Amygdala (tissue), 56 donors: Measurements from ENCODE around the gene CERS4.
"Not testable (repeated sequence)": the region's sequence is repeated elsewhere in the genome, so short reads cannot be mapped to it uniquely, and the experiment has no call there.

Source experiments
- DNase-seq, 56 donors: peaks; one replicate each; lab custom pipeline; 2025; lab: John Stamatoyannopoulos, UW

The CERS4 gene

DNA sequence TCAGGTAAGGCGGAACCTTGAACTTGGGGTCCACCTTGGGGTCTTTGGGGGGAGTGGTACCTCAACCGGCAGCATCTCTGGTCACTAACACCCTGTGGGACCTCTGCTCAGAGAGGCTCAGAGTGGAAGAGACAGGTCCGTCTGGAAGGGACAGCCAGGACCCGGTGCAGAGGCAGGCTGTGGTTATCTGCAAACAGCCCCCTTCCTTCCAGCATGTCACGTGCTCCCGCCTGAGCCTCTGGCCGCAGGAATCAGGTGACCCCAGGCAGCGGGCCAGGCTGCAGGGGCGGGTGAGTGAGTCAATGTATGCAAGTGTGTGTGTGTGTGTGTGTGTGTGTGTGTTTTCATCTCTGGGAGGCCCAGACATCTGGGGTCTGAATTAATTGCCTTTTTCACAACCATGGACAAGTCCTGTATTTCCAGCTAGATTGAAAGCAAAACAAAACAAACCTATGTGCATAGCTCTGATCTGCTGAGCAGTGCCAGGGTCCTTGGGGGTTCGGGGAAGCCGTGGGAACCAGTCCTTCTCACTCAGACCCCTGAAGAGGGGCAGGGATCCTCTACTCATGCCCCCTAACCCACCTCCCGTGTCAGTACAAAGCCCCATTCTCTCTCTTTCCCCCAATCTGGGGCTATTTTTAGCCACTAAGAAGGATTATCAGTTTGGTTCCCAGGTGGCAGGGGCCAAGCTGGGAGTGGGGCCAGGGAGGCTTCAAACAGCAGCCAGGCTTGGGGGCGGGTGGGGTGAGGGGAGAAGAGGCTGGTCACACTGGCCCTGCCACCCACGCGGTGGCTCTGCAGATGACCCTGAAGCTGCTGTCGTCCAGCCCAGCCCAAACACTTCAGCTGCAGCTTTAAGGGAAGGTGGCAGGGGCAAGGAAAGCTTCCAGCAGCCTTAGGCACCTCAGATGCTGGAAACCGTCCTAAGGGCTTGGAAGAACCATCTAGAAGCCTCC is 31.4 kb downstream of the CERS4 start:
- DNase-seq, result peak in 55 of 56 donors; percentile 19 to 93 (median 72)

DNA sequence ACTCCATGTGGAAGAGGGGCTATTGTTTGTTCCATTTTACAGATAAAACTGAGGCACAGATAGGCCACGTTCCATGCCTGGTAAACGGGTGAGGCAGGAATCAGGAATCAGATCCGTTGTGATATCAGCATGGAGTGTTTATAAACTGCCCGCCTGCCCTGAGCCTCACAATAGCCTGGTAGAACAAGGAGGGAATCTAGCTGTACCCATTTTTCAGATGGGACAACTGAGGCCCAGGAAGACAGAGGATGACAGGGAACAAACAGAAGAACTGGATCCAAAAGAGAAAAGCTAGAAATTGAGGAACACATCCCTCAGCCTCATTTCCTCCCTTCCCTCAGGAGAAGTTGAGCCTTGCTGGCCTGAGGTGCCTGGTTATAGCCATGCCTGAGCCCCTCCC is 32.5 kb downstream of the CERS4 start:
- no peak for DNase-seq

DNA sequence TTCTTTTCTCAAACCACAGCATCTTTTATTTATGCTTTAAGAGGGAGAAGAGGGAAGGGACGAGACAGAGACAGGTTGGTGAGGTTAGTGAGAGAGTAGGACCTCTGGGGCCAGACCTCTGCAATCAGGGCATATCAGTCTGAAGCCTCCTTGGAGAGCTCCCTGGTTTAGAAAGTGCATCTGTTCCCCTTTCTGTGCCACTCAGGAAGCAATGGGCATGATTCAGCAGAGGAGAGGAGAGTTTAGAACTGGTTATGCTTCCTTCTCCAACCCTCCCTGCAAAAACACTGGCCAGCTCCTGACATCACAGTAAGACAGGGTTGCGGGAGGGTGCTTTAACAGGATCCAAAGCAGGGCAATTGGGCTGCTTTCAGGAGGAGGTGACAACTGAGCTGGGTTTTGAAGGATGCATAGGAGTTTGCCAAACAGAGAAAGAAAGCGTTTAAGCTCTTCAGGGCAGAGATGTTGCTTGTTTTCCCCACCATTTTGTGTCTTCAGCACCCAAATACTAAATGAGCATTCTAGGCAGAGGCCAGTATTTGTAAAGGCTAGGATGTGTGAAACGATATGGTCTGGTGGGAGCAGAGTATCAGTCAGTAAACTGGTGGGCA is 33.1 kb downstream of the CERS4 start:
- DNase-seq, result no peak

- no peak for DNase-seq
Measured at GRCh38 chr19:8243146-8243545, 34.0 kb downstream of the CERS4 start.

- no peak for DNase-seq
Measured at GRCh38 chr19:8244442-8244841, 35.3 kb downstream of the CERS4 start.

GRCh38 chr19:8245869-8246835 is 37.0 kb downstream of the CERS4 start:
- no peak for DNase-seq

DNA sequence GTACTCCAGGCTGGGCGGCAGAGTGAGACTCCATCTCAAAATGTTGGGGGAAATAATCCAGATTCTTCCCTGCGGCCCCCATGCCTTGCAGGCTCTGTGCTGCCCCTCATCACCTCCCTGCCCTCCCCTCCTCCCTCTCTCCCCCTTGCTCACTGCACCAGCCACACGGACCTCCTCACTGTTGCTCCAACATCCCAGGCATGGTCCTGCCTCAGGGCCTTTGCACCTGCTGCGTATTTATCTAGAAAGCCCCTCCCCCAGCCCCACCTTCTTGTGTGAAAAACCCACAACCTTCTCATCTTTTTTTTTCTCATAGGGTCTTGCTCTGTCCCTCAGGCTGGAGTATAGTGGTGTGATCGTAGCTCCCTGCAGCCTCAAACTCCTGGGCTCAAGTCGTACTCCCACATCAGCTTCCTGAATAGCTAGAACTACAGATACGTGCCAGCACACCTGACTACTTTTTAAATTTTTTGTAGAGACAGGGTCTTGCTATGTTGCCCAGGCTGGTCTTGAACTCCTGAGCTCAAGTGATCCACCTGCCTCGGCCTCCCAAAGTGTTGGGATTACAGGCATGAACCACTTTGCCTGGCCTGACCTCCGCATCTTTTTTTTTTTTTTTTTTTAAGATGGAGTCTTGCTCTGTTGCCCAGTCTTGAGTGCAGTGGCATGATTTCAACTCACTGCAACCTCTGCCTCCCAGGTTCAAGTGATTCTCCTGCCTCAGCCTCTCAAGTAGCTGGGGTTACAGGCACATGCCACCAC is 38.1 kb downstream of the CERS4 start:
- not testable (repeated sequence) for DNase-seq

GRCh38 chr19:8248348-8249328 is 39.5 kb downstream of the CERS4 start:
- no peak for DNase-seq

DNA sequence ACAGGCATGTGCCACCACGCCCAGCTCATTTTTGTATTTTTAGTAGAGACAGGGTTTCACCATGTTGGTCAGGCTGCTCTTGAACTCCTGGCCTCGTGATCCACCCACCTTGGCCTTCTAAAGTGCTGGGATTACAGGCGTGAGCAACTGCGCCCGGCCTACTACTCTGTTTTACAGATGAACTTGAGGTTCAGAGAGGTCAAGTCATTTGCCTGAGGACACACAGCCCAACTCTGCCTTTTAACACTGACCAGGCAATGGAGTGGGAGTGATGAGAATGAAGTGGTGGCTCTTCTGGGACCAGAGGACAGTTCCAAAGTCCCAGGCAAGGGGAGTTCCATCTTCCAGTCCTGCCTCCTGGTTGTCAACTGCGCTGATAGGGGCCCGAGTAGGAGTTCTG is 41.4 kb downstream of the CERS4 start:
- no peak for DNase-seq

GRCh38 chr19:8251025-8251472 is 41.9 kb downstream of the CERS4 start:
- DNase-seq, result peak in 53 of 56 donors; percentile 10 to 80 (median 59)

GRCh38 chr19:8252922-8253589 is 43.9 kb downstream of the CERS4 start:
- peak in 53 of 56 donors; percentile 3 to 86 (median 60) for DNase-seq

DNA sequence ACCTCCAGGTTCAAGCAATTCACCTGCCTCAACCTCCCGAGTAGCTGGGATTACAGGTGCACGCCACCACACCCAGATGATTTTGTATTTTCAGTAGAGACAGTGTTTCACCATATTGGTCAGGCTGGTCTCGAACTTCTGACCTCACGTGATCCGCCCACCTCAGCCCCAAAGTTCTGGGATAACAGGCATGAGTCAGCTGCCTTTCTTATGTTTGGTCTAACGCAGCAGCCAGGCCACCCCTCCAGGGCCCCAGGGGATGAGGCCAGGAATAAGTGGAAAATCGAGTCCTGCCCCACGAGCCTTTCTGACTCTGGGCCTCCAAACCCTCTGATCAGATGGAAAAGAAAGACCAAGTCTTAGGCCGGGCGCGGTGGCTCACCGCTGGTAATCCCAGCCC is 44.5 kb downstream of the CERS4 start:
- no peak for DNase-seq

DNA sequence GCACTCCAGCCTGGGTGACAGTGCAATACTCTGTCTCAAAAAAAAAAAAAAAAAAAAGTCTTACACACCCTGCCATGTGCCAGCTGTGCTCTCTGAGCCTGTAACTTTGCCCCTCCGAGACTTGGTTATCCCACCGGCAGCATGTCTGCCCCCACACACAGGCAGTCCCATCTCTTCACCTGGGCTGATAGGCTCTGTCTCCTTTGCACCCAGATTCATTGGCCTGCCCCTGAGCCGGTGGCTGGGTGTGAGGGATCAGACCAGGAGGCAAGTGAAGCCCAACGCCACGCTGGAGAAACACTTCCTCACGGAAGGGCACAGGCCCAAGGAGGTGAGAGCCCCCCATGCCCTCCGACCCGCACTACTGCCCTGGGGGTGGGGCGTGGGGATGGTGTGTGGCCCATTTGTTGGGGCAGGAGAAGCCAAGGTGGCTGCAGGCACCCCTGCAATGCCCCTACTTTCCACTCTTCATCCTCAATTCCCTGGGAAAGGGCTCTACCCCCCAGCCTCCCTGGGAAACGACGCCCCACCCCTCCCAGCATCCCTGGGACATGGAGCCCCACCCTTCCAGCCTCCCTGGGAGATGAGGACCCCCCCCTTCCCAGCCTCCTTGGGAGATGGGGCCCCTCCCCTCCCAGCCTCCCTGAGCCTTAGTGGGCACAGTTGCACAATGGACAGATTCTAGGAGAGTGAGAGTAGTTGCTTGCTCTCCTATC is 45.3 kb downstream of the CERS4 start:
- no peak for DNase-seq

- DNase-seq, result no peak
Measured at GRCh38 chr19:8255426-8256125, 46.4 kb downstream of the CERS4 start.

- no peak for DNase-seq
Measured at GRCh38 chr19:8256276-8257051, 47.3 kb downstream of the CERS4 start.

DNA sequence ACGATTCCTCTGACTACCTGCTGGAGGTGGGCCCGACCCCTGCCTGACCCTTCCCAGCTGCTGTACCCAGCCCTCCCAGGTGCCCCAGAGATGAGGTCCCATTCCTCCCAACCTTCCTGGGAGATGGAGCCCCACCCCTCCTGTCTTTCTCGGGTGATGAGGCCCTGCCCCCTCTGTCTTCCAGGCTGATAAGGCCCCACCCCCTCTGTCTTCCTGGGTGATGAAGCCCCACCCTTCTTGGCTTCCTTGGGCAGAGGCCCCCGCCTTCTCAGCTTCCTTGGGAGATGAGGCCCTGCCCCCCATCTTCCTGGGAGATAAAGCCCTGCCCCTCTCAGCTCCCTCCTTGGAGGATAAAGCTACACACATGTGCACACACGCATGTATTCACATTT is 47.9 kb downstream of the CERS4 start:
- no peak for DNase-seq
